ENCODE results near the gene CAPRIN2.
A peak's percentile ranks its signal among the peaks of the same experiment; 100 is the strongest.

Gene CAPRIN2

DNA sequence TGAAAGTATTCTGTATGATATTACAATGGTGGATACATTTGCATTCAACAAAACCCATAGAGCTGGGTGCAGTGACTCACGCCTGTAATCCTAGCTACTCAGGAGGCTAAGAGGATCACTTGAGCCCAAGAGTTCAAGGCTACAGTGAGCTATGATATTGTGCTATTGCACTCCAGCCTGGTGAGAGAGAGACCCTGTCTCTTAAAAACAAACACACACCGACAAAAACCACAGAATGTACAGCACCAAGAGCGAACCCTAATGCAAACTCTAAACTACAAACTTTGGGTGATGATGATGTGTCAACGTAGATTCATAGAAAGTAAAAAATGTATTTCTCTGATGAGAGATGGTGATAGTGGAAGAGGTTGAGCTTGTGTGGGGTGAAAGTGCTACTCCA lies 8.6 kb downstream of the CAPRIN2 start:
- Mint-ChIP-seq H3K9me3 (no peaks in the 10 kb centered on the region), H3K27ac (no peak overlapping the region), H3K27me3 (no peaks in the 10 kb centered on the region), H3K4me3 (no peak overlapping the region), H3K4me1 (peaks cover 26% of the 10 kb centered on the region)
- ATAC-seq (no peak), DNase-seq (no peak)

DNA sequence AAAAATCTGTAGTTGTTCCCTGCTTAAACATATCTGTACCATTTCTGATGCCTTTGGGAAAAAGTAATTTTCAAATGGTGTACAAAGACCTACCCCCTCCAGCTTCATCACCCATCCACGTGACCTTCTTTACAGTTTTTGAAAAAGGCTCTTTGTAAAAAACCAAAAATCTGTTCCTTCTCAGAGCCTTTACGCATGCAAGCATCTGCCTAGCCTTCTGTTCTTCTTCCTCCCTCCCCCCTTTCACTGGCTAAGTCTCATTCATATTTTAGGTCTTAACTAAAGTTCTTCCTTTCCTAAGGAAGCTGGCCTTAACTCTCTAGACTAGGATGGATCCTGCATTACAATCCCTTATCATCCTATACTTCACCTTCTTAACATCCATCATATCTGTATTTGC lies 10.4 kb downstream of the CAPRIN2 start:
- H3K9me3 Mint-ChIP-seq, result no peaks in the 10 kb centered on the region
- ATAC-seq, result no peak
- H3K27me3 Mint-ChIP-seq, result no peaks in the 10 kb centered on the region
- no peak overlapping the region for H3K27ac Mint-ChIP-seq
- no peak overlapping the region for H3K4me3 Mint-ChIP-seq
- DNase-seq, result no peak
- H3K4me1 Mint-ChIP-seq, result peaks cover 12% of the 10 kb centered on the region

DNA sequence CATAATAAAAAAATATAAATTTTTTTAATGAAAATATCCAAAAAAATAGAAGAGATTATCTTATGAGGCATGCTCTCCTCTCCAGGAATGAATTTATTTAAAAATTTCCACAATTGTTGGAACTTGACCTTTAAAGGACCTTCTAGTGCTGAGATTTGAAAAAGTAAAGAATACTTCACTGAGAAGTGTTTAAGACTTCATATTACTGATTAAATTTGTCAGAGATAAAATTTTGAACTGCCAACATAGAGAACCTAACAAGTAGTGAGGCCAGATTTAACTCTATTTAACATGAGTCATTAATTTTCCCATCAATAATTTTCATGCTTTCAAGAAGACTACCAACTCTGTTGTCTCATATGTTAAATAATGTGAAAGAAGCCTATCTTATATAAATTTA lies 14.5 kb downstream of the CAPRIN2 start:
- DNase-seq (no peak), ATAC-seq (no peak)
- no peak overlapping the region for H3K27ac Mint-ChIP-seq
- no peaks in the 10 kb centered on the region for H3K9me3 Mint-ChIP-seq
- no peak overlapping the region for H3K4me3 Mint-ChIP-seq
- no peaks in the 10 kb centered on the region for H3K4me1 Mint-ChIP-seq
- H3K27me3 Mint-ChIP-seq, result no peaks in the 10 kb centered on the region

DNA sequence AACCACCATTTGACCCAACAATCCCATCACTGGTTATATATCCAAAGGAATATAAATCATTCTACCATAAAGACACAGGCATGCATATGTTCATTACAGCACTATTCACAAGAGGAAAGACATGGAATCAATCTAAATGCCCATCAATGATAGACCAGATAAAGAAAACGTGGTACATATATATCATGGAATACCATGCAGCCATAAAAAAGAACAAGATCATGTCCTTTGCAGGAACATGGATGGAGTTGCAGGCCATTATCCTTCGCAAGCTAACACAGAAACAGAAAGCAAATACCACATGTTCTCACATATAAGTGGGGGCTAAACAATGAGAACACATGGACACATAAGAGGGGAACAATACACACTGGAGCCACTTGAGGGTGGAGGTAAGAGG lies 15.7 kb downstream of the CAPRIN2 start:
- Mint-ChIP-seq H3K4me1 (no peaks in the 10 kb centered on the region), H3K27me3 (no peaks in the 10 kb centered on the region), H3K4me3 (no peak overlapping the region), H3K9me3 (no peaks in the 10 kb centered on the region), H3K27ac (no peak overlapping the region)
- ATAC-seq (no peak), DNase-seq (no peak)

DNA sequence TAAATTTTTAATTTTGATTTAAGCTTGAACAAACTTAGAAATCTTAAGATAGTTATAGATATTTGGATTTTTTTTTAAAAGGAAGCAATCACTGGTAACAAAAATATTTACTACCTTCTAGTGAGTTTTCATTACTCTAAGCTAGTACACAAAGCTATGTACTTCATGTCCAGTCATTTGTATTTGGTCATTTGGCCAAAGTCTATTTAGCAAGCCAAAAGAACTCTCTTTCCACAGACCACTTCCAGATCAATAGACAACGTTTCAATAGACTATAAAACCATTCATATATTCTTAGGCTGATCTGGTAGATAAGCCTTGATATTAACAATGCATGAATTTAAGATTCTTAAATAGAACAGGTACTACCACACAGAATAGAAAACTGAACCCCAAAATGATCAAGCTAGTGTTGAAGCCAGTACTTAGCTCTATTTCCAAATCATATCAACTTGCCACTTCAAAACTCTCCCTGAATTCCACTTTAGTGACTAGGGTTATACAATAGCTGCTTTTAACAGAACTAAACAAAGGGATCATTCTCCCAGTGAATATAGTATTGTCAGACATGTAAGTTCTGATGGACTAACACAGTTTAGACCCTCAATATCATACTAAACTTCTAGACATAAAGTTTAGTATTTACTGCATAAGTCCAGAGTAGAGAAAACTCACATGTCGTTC lies 21.7 kb downstream of the CAPRIN2 start:
- no peak overlapping the region for H3K4me3 Mint-ChIP-seq
- ATAC-seq (no peak), DNase-seq (no peak)
- H3K27ac Mint-ChIP-seq, result no peak overlapping the region
- no peaks in the 10 kb centered on the region for H3K4me1 Mint-ChIP-seq
- H3K9me3 Mint-ChIP-seq, result no peaks in the 10 kb centered on the region
- H3K27me3 Mint-ChIP-seq, result no peaks in the 10 kb centered on the region

DNA sequence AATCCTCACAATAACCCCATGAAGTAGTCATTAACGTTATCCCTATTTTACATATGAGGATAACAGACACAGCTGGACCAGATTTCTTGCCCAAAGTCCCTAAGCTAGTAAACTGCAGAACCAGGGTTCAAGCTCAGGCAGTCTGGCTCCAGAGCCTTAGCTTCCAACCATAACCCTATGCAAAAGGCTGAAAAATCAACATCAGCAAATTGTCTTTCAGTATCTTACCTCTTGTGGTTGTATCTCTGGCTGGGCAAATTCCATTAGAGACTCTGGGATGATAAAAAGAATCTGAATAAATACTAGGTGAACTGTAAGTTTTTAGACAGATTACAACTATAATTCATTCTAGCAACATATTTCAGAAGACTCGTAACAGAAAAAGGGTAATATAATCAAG lies 24.7 kb downstream of the CAPRIN2 start:
- Mint-ChIP-seq H3K27ac (no peak overlapping the region), H3K9me3 (no peaks in the 10 kb centered on the region), H3K27me3 (no peaks in the 10 kb centered on the region), H3K4me3 (no peak overlapping the region), H3K4me1 (no peaks in the 10 kb centered on the region)
- no peak for ATAC-seq
- no peak for DNase-seq

DNA sequence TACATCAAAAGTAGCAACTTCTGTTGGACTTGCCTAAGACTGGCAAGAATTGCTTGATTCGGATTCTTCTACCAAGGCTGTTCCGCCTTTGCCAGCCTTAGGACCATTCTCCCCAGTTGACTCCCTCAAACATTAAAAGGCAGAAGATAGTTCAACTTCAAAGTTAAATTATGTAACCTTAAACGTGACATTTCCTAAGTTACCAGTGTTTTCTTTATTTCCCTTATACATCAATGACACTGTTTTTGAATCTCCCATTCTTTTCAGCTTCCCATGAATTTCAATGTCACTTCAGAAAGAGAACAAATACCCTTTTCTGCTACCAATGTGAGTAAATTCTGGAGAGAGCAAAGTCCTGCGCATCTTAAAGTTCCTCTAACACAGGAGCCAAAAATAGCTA lies 25.2 kb downstream of the CAPRIN2 start:
- H3K9me3 Mint-ChIP-seq, result no peaks in the 10 kb centered on the region
- H3K4me1 Mint-ChIP-seq, result no peaks in the 10 kb centered on the region
- no peak overlapping the region for H3K4me3 Mint-ChIP-seq
- ATAC-seq (no peak), DNase-seq (no peak)
- no peaks in the 10 kb centered on the region for H3K27me3 Mint-ChIP-seq
- H3K27ac Mint-ChIP-seq, result no peak overlapping the region

DNA sequence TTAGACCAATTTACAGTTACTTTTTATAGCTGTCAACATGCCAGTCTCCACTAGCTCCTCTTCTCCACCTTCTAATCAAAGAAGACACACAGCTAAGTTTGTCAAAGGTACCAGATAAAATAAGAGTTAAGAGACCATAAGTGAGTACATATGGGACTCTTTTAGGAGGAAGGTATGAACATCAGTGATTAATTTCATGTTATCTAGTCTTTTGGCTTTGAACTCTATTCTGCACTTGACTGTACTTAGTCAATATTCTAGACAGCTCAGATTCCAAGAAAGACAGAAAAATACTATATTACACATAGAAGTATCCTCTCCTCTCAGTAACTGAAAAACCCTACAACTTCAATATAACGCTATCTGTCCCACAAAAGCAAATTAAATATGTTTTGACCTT lies 28.1 kb downstream of the CAPRIN2 start:
- Mint-ChIP-seq H3K27me3 (no peaks in the 10 kb centered on the region), H3K4me1 (no peaks in the 10 kb centered on the region), H3K27ac (peak overlapping the region in 1 of 2 donors; percentile 17), H3K4me3 (no peak overlapping the region), H3K9me3 (no peaks in the 10 kb centered on the region)
- ATAC-seq, result no peak
- DNase-seq, result no peak

DNA sequence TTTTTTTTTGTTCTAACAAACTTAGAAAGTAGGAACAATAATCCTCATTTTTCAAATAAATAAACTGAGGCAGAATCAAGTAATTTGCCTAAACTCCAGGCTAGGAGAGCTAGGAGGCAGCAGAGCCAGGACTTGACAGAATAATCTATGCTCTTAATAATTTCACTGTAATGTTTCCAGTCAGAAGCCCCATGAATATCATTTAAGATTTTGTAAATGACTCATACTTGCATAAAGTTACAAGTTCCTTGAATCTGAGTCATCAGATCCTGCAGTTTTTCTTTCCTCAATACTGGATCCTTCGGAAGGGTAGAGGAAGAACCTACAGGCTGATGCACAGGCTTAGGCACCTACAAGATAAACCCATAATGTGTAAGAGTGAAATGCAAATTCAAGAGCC lies 29.0 kb downstream of the CAPRIN2 start:
- Mint-ChIP-seq H3K9me3 (no peaks in the 10 kb centered on the region), H3K27ac (no peak overlapping the region), H3K4me1 (no peaks in the 10 kb centered on the region), H3K4me3 (no peak overlapping the region), H3K27me3 (no peaks in the 10 kb centered on the region)
- DNase-seq, result no peak
- no peak for ATAC-seq

DNA sequence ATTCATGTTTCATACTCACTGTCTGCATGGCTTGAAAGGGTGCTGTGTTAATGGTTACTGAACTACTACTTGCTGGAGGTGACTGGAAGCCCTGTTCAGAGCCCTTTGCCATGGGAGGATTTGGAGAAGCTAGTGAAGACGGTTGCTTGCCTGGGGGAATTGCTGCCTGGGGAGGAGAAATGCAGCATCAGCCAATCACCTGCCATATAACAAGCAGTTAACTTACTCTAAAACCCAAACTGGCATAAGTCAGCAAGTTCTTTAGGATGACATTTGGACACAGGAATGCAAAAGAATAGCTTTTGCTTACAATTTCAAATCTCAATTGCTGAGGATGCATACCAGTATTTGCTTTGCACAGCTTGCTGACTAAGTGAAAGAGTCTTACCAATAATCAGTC lies 35.7 kb downstream of the CAPRIN2 start:
- DNase-seq, result no peak
- H3K9me3 Mint-ChIP-seq, result no peaks in the 10 kb centered on the region
- no peak for ATAC-seq
- no peaks in the 10 kb centered on the region for H3K4me1 Mint-ChIP-seq
- H3K27ac Mint-ChIP-seq, result peak overlapping the region; percentile 37 to 61
- no peaks in the 10 kb centered on the region for H3K27me3 Mint-ChIP-seq
- H3K4me3 Mint-ChIP-seq, result no peak overlapping the region

DNA sequence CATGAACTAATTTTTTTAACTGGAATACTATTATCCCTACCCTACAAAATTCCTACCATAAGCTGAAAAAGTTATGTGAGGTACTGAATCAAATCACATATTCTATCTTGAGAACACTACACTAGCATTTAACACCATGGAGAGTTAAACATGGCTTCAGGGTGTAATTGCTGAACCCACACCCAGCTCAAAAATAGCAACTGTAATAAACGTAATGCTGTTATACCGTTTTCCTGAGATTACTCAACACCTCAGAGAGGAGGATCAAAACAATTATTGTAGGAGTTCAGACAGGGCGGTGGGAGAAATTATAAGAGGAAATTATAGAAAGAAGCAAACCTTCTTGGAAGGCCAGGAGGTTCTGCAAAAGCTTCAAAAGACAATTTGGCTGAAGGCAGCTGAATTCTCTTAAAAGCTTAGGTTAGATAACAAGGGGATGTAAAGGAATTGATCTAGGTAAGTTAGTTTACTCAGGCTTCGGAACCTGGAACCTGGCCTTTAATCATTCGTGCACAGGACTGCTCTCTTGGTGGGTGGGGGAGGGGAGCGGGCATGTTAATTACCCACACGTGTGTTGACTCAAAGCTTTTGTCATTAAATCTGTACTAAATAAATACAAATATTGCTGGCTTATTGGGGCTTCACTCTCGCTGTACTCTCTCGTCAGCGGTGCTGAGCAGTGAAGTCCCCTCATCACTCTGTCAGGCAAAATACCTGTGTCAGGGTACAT lies 47.0 kb downstream of the CAPRIN2 start:
- Mint-ChIP-seq H3K4me1 (no peaks in the 10 kb centered on the region), H3K27ac (no peak overlapping the region), H3K4me3 (no peak overlapping the region), H3K9me3 (no peaks in the 10 kb centered on the region), H3K27me3 (no peaks in the 10 kb centered on the region)
- DNase-seq (no peak), ATAC-seq (no peak)

DNA sequence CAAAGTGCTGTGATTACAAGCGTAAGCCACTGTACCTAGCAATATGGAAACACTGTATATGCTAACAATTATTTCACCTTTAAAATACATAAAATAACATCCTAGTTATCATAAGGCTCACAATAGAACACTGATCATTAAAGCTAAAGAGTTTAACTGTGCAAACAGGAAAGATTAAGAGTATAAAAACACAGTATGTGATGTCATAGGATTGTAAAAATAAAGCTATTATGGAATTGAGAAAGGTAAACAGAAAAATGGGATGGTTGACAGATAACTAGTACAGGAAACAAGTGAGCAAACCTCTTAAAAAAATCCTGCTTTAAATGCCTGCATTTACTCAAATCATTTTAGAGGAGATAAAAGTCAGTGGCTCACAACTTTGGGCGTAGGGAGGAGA lies 48.3 kb downstream of the CAPRIN2 start:
- DNase-seq, result no peak

DNA sequence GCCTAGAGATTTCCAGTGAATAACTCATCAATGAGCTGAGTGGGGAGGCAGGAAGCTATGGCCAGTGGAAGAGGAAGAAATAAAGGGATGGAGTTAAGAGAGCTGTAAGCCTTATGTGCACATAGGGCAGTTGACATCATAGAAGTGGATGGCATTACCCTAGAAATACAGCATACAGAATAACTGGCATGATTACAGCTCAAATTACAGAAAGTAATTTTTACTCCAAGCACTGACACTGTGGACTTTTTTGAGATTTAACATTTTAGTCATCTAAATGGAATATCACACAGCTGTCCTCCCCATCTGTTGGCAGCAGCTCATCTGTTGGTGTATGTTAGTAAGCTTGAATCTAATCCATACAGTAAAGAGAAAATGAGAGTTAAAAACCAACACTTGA lies 53.7 kb downstream of the CAPRIN2 start:
- DNase-seq, result no peak
- H3K27me3 Mint-ChIP-seq, result no peaks in the 10 kb centered on the region
- H3K9me3 Mint-ChIP-seq, result no peaks in the 10 kb centered on the region
- H3K4me3 Mint-ChIP-seq, result no peak overlapping the region
- no peak overlapping the region for H3K27ac Mint-ChIP-seq
- no peak for ATAC-seq
- peaks cover 10% of the 10 kb centered on the region for H3K4me1 Mint-ChIP-seq

More for the DNA sequence above, 48.3 kb downstream of the CAPRIN2 start:
- Mint-ChIP-seq H3K27me3 (no peaks in the 10 kb centered on the region), H3K9me3 (no peaks in the 10 kb centered on the region), H3K27ac (no peak overlapping the region), H3K4me1 (no peaks in the 10 kb centered on the region), H3K4me3 (no peak overlapping the region)
- no peak for ATAC-seq

DNA sequence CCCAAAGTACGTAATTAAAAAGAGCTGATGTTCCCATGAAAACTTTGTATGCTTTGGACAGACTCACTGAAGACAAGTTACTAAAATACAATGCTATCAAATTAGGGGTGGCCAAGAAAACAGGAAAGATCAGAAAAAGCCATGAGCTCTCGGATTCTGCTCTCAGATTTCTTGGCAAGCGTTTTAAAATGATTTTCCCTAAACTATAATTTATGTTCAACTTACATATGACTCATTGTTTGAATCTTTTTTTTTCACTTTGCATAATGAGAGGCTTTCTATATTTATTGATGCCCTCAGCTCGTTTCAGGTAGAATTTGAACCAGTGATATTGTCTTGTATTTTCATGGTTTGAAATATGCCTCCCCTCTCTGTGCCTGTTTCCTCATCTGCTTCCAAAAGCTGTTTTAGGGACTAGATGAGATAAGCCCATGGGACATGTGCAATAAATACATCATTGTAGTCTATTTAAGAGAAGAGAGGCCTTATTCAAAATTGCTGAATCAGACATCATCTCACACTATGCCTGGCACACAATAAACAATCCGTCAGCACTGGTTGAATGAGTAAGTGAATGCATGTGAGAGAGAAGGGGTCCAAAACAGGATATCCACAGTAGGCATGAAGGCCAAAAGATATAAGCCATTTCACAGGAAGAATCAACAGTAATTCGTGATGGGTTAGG lies 54.4 kb downstream of the CAPRIN2 start:
- H3K27ac Mint-ChIP-seq, result no peak overlapping the region
- DNase-seq (no peak), ATAC-seq (no peak)
- H3K27me3 Mint-ChIP-seq, result no peaks in the 10 kb centered on the region
- no peak overlapping the region for H3K4me3 Mint-ChIP-seq
- H3K4me1 Mint-ChIP-seq, result peaks cover 12% of the 10 kb centered on the region
- no peaks in the 10 kb centered on the region for H3K9me3 Mint-ChIP-seq

DNA sequence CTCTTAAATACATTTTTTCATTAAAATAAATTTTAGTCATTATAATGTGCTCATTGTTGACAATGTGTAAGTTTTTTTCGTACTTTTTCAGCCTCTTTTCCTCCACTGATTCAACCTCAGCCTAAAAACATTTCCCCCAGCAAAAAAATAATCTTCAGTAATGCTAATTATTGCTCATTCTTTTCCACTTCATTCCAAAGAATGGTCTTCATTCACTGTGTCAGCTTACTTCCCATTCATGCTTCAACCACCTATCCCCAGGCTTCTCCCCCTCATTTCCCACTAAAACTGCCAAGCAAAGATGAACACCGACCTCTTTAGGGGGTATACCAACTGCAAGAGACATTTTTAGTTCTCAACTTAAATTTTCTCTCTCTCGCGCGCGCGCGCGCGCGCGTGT lies 56.4 kb downstream of the CAPRIN2 start:
- Mint-ChIP-seq H3K27ac (peak overlapping the region in 1 of 2 donors; percentile 2), H3K4me1 (peaks cover 25% of the 10 kb centered on the region), H3K27me3 (no peaks in the 10 kb centered on the region), H3K4me3 (no peak overlapping the region), H3K9me3 (no peaks in the 10 kb centered on the region)
- no peak for DNase-seq
- ATAC-seq, result no peak

DNA sequence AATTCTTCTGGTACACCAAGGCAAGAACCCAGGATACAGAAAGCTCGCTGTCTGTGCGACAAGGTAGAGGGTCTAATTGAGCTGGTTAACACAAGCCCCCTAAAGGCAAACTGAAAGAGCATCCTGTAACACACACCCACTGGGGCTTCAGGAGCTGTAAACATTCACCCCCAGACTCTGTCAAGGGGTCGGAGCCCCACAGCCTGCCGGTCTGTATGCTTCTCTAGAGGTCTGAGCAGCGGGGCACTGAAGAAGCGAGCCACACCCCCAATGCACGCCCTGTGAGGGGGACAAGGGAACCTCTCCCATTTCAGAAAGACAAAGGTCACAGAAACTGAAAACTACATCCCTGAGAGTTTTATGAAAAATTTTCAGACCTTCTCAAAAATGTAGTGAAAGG lies 57.8 kb downstream of the CAPRIN2 start:
- Mint-ChIP-seq H3K27ac (peak overlapping the region in 1 of 2 donors; percentile 98), H3K4me3 (peak overlapping the region in 1 of 2 donors; percentile 22), H3K9me3 (no peaks in the 10 kb centered on the region), H3K27me3 (no peaks in the 10 kb centered on the region), H3K4me1 (peaks cover 37% of the 10 kb centered on the region)
- no peak for DNase-seq
- ATAC-seq, result no peak

All from stimulated activated naive CD8-positive, alpha-beta T cell treated with anti-CD3 and anti-CD28 coated beads, Interleukin-15, amount 100 ng/mL, for 72 hours (primary cell).